Body of pancreas (tissue), 4 donors: ENCODE data around the gene PGM3. TPM values are rescaled to one million over a fixed set of nuclear protein-coding genes. Genes with fewer than 3 reads are reported as not detected.

Source experiments
- ATAC-seq: fragments of 150-250 bp; one replicate; pipeline ENCODE4 v1.9.1; 2016
- DNase-seq, 4 donors: peaks; one replicate each; pipeline ENCODE4 v3.0.0-alpha.2; 2019
- H3K27ac ChIP-seq, 4 donors: fragments of 200-600 bp; sonication (generic); 1 replicate in 3 of 4; 2 replicates in 1 of 4; pipeline versions ENCODE4 v1.5.1 to v1.6.1; 2016 to 2019; ENCODE audit warnings: mild to moderate bottlenecking in 1 of 4, mixed read lengths in 1 of 4, moderate library complexity in 1 of 4
- H3K27me3 ChIP-seq, 2 donors: fragments of 200-600 bp; sonication (generic); one replicate each; pipeline ENCODE4 v1.6.0; 2016; ENCODE audit warnings: mild to moderate bottlenecking in 1 of 2
- H3K36me3 ChIP-seq, 2 donors: fragments of 200-600 bp; sonication (generic); replicated peaks in 1 of 2; 2 replicates each; pipeline ENCODE4 v1.5.1; 2016; ENCODE audit warnings: low read depth in 2 of 2; ENCODE audit not compliant: insufficient read depth in 1 of 2
- H3K4me1 ChIP-seq: fragments of 200-600 bp; sonication (generic); one replicate; pipeline ENCODE4 v1.6.0; 2016
- H3K4me3 ChIP-seq, 2 donors: fragments of 200-600 bp; sonication (generic); 1 replicate in 1 of 2; 2 replicates in 1 of 2; pipeline ENCODE4 v1.5.1; 2016 to 2019
- H3K9me3 ChIP-seq, 3 donors: fragments of 200-600 bp; sonication (generic); 1 replicate in 2 of 3; 2 replicates in 1 of 3; pipeline ENCODE4 v1.5.1; 2016
- POLR2A ChIP-seq, 3 donors: fragments of 450-650 bp; IDR thresholded peaks; one replicate each; pipeline ENCODE4 v1.6.1; 2016; ENCODE audit warnings: antibody characterized with exemption in 3 of 3, mild to moderate bottlenecking in 2 of 3
- WGBS, 2 donors: methylation state at CpG; one replicate each; pipeline ENCODE4 v1.1.5; 2017; 5-methylcytosine and 5-hydroxymethylcytosine counted together
- intact Hi-C: fragments of 100-400 bp; cut with DNase I; formaldehyde crosslinking; loops from one replicate; pipeline ENCODE4 v1.15.1; 2023
- total RNA-seq, 2 donors: library from RNA; depleted of rRNA; stranded (reverse); fragments of >200 nt; gene quantifications; one replicate each; pipeline ENCODE4 v1.1.0, GENCODE V29; 2016
- TF ChIP-seq, protein P1 (sequence below), 7 experiments: fragments of 450-650 bp in 4 of 7; fragments of 200-600 bp in 3 of 7; sonication (generic) in 3 of 7; IDR thresholded peaks; one replicate each; pipeline ENCODE4 v1.5.1; 2016 to 2019; ENCODE audit warnings: antibody characterized with exemption in 7 of 7

PGM3 gene
- total RNA-seq, 2 donors from 2014 or later = 50.1 to 61.0 TPM

DNA sequence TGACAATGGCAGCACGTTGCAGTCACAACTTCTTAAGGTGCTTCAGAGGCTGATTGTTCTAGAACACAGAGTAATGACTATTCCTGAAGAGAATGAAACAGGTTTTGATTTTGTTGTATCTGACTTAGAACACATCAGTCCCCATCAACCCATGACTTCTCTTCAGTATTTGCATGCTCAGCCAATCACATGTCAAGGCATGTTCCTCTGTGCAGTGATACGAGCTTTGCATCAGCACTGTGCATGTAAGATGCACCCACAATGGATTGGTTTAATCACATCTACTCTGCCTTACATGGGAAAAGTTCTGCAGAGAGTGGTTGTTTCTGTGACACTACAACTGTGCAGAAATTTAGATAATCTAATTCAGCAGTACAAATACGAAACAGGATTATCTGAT, 54.3 kb downstream of the PGM3 start:
- Histone ChIP-seq H3K9me3 (no peaks in the 10 kb centered on the region), H3K36me3 (peaks cover 0 to 6% of the 10 kb centered on the region in 2 donors), H3K27ac (no peak overlapping the region), H3K4me1 (no peaks in the 10 kb centered on the region), H3K4me3 (no peak overlapping the region), H3K27me3 (no peaks in the 10 kb centered on the region)
- WGBS, 2 donors = 80 to 81% methylated on average over 3 of the region's 3 CpGs
- TF ChIP-seq POLR2A (IDR thresholded peaks at IDR 0.05) = no peak
- TF ChIP-seq, protein P1, sequence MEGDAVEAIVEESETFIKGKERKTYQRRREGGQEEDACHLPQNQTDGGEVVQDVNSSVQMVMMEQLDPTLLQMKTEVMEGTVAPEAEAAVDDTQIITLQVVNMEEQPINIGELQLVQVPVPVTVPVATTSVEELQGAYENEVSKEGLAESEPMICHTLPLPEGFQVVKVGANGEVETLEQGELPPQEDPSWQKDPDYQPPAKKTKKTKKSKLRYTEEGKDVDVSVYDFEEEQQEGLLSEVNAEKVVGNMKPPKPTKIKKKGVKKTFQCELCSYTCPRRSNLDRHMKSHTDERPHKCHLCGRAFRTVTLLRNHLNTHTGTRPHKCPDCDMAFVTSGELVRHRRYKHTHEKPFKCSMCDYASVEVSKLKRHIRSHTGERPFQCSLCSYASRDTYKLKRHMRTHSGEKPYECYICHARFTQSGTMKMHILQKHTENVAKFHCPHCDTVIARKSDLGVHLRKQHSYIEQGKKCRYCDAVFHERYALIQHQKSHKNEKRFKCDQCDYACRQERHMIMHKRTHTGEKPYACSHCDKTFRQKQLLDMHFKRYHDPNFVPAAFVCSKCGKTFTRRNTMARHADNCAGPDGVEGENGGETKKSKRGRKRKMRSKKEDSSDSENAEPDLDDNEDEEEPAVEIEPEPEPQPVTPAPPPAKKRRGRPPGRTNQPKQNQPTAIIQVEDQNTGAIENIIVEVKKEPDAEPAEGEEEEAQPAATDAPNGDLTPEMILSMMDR (IDR thresholded peaks at IDR 0.05) = no peak
- intact Hi-C loops = no loop called here
- DNase-seq = no peak
- no peak for ATAC-seq

DNA sequence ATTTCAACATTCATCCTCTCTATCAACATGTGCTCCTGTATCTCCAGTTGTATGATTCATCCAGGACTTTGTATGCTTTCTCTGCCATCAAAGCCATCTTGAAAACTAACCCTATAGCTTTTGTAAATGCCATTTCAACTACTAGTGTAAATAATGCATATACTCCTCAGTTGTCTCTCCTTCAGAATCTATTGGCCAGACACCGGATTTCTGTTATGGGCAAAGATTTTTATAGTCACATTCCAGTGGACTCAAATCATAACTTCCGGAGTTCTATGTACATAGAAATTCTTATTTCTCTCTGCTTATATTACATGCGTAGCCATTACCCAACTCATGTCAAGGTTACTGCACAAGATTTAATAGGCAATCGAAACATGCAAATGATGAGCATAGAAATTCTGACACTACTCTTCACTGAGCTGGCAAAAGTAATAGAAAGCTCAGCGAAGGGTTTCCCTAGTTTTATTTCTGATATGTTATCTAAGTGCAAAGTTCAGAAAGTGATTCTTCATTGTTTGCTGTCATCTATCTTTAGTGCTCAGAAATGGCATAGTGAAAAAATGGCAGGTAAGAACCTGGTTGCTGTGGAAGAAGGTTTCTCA, 54.8 kb downstream of the PGM3 start:
- no peak overlapping the region for H3K27ac ChIP-seq
- no peaks in the 10 kb centered on the region for H3K27me3 ChIP-seq
- no peak for DNase-seq
- no peak for TF ChIP-seq POLR2A (IDR thresholded peaks at IDR 0.05)
- TF ChIP-seq, protein P1 (IDR thresholded peaks at IDR 0.05) = no peak
- H3K36me3 ChIP-seq = peaks cover 0 to 6% of the 10 kb centered on the region in 2 donors
- intact Hi-C loops = no loop called here
- no peaks in the 10 kb centered on the region for H3K9me3 ChIP-seq
- no peaks in the 10 kb centered on the region for H3K4me1 ChIP-seq
- ATAC-seq = no peak
- H3K4me3 ChIP-seq = no peak overlapping the region
- 75 to 77% methylated on average over 5 of the region's 5 CpGs for WGBS, 2 donors

DNA sequence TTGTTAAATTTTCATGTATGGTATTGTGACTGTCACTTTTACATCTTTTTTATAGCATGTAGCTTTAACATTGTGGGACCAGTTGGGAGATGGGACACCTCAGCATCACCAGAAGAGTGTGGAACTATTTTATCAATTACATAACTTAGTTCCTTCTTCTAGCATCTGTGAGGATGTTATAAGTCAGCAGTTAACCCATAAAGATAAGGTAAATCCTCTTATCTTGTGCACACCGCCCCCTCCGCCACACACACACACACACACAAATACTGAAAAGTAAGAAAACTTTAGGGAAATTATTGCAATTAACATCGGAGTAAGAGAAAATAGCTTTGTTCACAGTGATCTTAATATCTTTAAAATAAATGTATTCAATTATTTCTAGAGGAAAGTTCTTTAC, 60.9 kb downstream of the PGM3 start:
- no peak for DNase-seq
- Histone ChIP-seq H3K9me3 (no peaks in the 10 kb centered on the region), H3K27me3 (no peaks in the 10 kb centered on the region), H3K4me3 (no peak overlapping the region), H3K27ac (no peak overlapping the region), H3K36me3 (peaks cover 0 to 12% of the 10 kb centered on the region in 2 donors), H3K4me1 (no peaks in the 10 kb centered on the region)
- no peak for ATAC-seq
- intact Hi-C loops = no loop called here
- WGBS, 2 donors = 89 to 91% methylated on average over 3 of the region's 3 CpGs
- TF ChIP-seq, protein P1 (IDR thresholded peaks at IDR 0.05) = no peak
- TF ChIP-seq POLR2A (IDR thresholded peaks at IDR 0.05) = no peak

DNA sequence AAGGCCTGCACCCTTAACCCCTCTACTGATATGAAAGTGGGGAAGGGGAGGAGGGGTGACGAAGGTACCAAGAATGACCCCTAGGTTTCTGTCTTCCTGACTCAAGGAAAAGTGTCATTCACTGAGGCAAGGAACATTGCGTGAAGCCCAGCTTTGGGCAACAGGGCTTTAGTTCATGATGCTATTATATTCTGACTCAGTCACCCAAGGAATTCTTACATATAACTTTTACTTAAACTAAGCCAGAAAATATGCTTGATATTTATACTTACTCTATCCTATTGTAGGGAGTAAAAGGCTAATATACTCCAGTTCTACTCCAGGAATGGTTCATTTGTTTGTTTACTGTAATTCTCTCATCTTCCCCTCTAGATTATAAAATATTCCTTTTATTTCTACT, 65.1 kb downstream of the PGM3 start:
- Histone ChIP-seq H3K4me3 (no peak overlapping the region), H3K9me3 (no peaks in the 10 kb centered on the region), H3K27me3 (no peaks in the 10 kb centered on the region), H3K4me1 (no peaks in the 10 kb centered on the region), H3K36me3 (peaks cover 0 to 26% of the 10 kb centered on the region in 2 donors), H3K27ac (no peak overlapping the region)
- DNase-seq (no peak), ATAC-seq (no peak)
- 88 to 92% methylated on average over 2 of the region's 2 CpGs for WGBS, 2 donors
- intact Hi-C loops = no loop called here
- TF ChIP-seq, protein P1 (IDR thresholded peaks at IDR 0.05) = no peak
- no peak for TF ChIP-seq POLR2A (IDR thresholded peaks at IDR 0.05)

DNA sequence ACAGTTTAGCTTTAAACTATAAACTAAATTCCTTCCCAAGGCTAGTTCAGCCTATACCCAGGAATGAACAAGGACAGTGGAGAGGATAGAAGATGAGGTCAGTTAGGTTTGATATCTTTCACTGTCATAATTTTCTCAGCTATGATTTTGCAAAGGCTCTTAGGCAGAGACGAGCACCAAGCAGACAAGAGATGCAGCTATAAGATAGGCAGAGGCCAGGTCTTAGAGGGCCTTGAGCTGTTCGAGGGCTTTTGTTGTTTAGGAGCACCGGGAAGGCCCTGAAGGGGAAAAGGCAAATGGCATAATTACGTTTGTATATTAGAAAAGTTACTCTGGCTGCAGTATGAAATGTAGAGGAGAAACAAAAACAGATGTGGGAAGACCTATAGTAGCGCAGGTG, 65.8 kb downstream of the PGM3 start:
- Histone ChIP-seq H3K4me3 (no peak overlapping the region), H3K27me3 (no peaks in the 10 kb centered on the region), H3K27ac (no peak overlapping the region), H3K9me3 (no peaks in the 10 kb centered on the region), H3K4me1 (no peaks in the 10 kb centered on the region), H3K36me3 (peaks cover 0 to 26% of the 10 kb centered on the region in 2 donors)
- WGBS, 2 donors = 69 to 74% methylated on average over 5 of the region's 5 CpGs
- no peak for TF ChIP-seq POLR2A (IDR thresholded peaks at IDR 0.05)
- TF ChIP-seq, protein P1 (IDR thresholded peaks at IDR 0.05) = no peak
- no peak for ATAC-seq
- intact Hi-C loops = no loop called here
- DNase-seq = no peak
